OCI-LY1 (cell line): ENCODE measurements around the gene RAB3IP.

Experiments
- EZH2 ChIP-seq: fragments of 200-600 bp; sonication (generic), shearing (Covaris generic); IDR thresholded peaks from 2 replicates; pipeline ENCODE4 v1.8.0; 2017; ENCODE audit warnings: borderline replicate concordance, mixed run types, mild to moderate bottlenecking, antibody characterized with exemption, low read length, moderate library complexity, mixed read lengths
- TF ChIP-seq, protein P1 (sequence below): fragments of 200-600 bp; sonication (generic), shearing (Covaris generic); IDR thresholded peaks from 2 replicates; pipeline ENCODE4 v1.5.1; 2017; ENCODE audit warnings: mild to moderate bottlenecking, antibody characterized with exemption, low read length, moderate library complexity, mixed read lengths

DNA sequence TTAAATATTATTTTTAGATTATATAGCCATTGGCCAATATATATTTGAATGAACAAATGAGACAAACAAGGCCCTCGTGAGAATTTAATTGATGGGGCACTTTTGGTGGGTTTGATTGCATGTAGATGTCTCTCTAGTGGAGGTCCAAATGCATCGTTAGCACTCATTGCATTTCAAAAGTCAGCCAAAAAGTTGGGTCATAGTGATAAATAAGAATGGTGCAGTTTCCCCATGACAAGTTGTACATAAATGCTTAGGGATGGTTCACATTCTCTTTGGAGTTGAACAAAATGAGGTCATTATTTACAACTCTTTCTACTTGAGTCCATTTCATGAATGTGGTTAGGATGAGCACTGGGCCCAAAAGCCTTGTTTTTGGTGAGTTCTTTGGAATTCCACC is 40.6 kb upstream of the RAB3IP start:
- TF ChIP-seq, protein P1, sequence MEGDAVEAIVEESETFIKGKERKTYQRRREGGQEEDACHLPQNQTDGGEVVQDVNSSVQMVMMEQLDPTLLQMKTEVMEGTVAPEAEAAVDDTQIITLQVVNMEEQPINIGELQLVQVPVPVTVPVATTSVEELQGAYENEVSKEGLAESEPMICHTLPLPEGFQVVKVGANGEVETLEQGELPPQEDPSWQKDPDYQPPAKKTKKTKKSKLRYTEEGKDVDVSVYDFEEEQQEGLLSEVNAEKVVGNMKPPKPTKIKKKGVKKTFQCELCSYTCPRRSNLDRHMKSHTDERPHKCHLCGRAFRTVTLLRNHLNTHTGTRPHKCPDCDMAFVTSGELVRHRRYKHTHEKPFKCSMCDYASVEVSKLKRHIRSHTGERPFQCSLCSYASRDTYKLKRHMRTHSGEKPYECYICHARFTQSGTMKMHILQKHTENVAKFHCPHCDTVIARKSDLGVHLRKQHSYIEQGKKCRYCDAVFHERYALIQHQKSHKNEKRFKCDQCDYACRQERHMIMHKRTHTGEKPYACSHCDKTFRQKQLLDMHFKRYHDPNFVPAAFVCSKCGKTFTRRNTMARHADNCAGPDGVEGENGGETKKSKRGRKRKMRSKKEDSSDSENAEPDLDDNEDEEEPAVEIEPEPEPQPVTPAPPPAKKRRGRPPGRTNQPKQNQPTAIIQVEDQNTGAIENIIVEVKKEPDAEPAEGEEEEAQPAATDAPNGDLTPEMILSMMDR = no peak
- no peak for TF ChIP-seq EZH2
